HepG2 (cell line): ENCODE data around the gene CD84. TPM values are rescaled to one million over a fixed set of nuclear protein-coding genes. Genes with fewer than 3 reads are reported as not detected.

Experiments
- ATAC-seq: fragments of 200-7000 bp; cut with Tn5 transposase; 3 replicates; pipeline ENCODE4 v1.9.1; 2020; ENCODE audit warnings: mild to moderate bottlenecking, moderate library complexity
- BruUV-seq: library from RNA; stranded (reverse); fragments of 400-500 nt; replicated peaks from 2 replicates; lab custom pipeline; 2021; lab: Mats Ljungman, UMichigan
- CTCF ChIA-PET: fragments of 300-600 bp; formaldehyde crosslinking; extraction: SDS; loops from one replicate; lab custom pipeline; 2021; ENCODE audit warnings: low total read pairs, inconsistent platforms, low intra/inter-chr PET ratio; lab: Yijun Ruan, JAX
- POLR2A ChIA-PET: fragments of 350-600 bp; sonication (Branson Sonifier 250); formaldehyde crosslinking; loops from one replicate; lab custom pipeline; 2020; ENCODE audit warnings: antibody characterized with exemption, inconsistent platforms; lab: Yijun Ruan, JAX
- DNase-seq: peaks from one replicate; pipeline ENCODE4 v3.0.0-alpha.2; 2015; ENCODE audit warnings: low spot score
- FAIRE-seq: peaks from 3 replicates; lab custom pipeline; 2011; peaks lifted over from hg19 to GRCh38; lab: Jason Lieb, UNC
- H2AFZ ChIP-seq: one replicate; pipeline ENCODE4 v1.6.1; 2011; ENCODE audit warnings: low read length, inconsistent platforms
- H3K27ac ChIP-seq: fragments of 300-600 bp; 3 replicates; pipeline ENCODE4 v1.8.0; 2011; ENCODE audit warnings: mixed run types, mild to moderate bottlenecking, mixed read lengths, low read length, inconsistent platforms; ENCODE audit not compliant: insufficient read depth; ENCODE audit errors: extremely low read length
- H3K27me3 ChIP-seq, 2 experiments: fragments of 200-600 bp in 1 of 2; 2 replicates in 1 of 2; 3 replicates in 1 of 2; pipeline versions ENCODE4 v1.6.0 to v1.8.0; 2011; ENCODE audit warnings: low read length in 2 of 2, mild to moderate bottlenecking in 2 of 2, moderate library complexity in 2 of 2, inconsistent platforms in 1 of 2; ENCODE audit not compliant: insufficient read depth in 2 of 2, control insufficient read depth in 1 of 2
- H3K36me3 ChIP-seq, 2 experiments: fragments of 200-600 bp in 1 of 2; replicated peaks in 1 of 2; 2 replicates in 1 of 2; 3 replicates in 1 of 2; pipeline versions ENCODE4 v1.5.1 to v1.8.0; 2011; ENCODE audit warnings: low read length in 2 of 2, inconsistent platforms in 1 of 2; ENCODE audit not compliant: insufficient read depth in 2 of 2, control insufficient read depth in 1 of 2
- H3K4me1 ChIP-seq: 2 replicates; pipeline ENCODE4 v1.5.1; 2012; ENCODE audit warnings: low read length, inconsistent platforms; ENCODE audit not compliant: insufficient read depth
- H3K4me2 ChIP-seq: 2 replicates; pipeline ENCODE4 v1.6.0; 2011; ENCODE audit warnings: low read depth, low read length, inconsistent platforms
- H3K4me3 ChIP-seq, 3 experiments: fragments of 200-600 bp in 1 of 3; sonication (generic), shearing (Covaris generic) in 1 of 3; replicated peaks in 1 of 3; 2 replicates each; pipeline ENCODE4 v1.5.1; 2011 to 2016; ENCODE audit warnings: low read length in 3 of 3, inconsistent platforms in 2 of 3, low read depth in 2 of 3, mild to moderate bottlenecking in 2 of 3, control low read depth in 1 of 3, mixed read lengths in 1 of 3; ENCODE audit not compliant: insufficient read depth in 1 of 3
- H3K79me2 ChIP-seq: one replicate; pipeline ENCODE4 v1.6.1; 2011; ENCODE audit warnings: low read length, inconsistent platforms; ENCODE audit not compliant: insufficient read depth
- H3K9ac ChIP-seq: 2 replicates; pipeline ENCODE4 v1.6.0; 2011; ENCODE audit warnings: mild to moderate bottlenecking, low read depth, low read length, inconsistent platforms; ENCODE audit not compliant: insufficient read depth
- H3K9me3 ChIP-seq: 2 replicates; pipeline ENCODE4 v1.5.1; 2012; ENCODE audit warnings: mild to moderate bottlenecking, low read length
- H4K20me1 ChIP-seq: 2 replicates; pipeline ENCODE4 v1.6.0; 2011; ENCODE audit warnings: inconsistent platforms, mild to moderate bottlenecking, low read length, moderate library complexity; ENCODE audit not compliant: insufficient read depth
- ARNT2 ChIP-seq: sonication (generic); formaldehyde crosslinking; IDR thresholded peaks from 2 replicates; pipeline ENCODE4 v1.8.0; 2022; ENCODE audit warnings: mild to moderate bottlenecking, low read depth, missing genetic modification reagents, moderate library complexity
- ETS1 ChIP-seq: sonication (generic); formaldehyde crosslinking; IDR thresholded peaks from 2 replicates; pipeline ENCODE4 v1.4.0; 2020; ENCODE audit warnings: missing genetic modification reagents
- HNF1A ChIP-seq, 2 experiments: sonication (generic) in 1 of 2; formaldehyde crosslinking in 1 of 2; IDR thresholded peaks; 2 replicates each; pipeline versions ENCODE4 v1.4.0 to v1.6.1; 2016 to 2020; ENCODE audit warnings: borderline replicate concordance in 1 of 2, low read depth in 1 of 2, mild to moderate bottlenecking in 1 of 2, missing genetic modification reagents in 1 of 2
- ZNF34 ChIP-seq: sonication (generic); formaldehyde crosslinking; IDR thresholded peaks from 2 replicates; pipeline ENCODE4 v1.4.0; 2020; ENCODE audit warnings: mild to moderate bottlenecking, missing genetic modification reagents, borderline replicate concordance
- ZNF768 ChIP-seq: sonication (generic); formaldehyde crosslinking; IDR thresholded peaks from 2 replicates; pipeline ENCODE4 v1.4.0; 2020; ENCODE audit warnings: missing genetic modification reagents
- WGBS: methylation state at CpG from one replicate; pipeline ENCODE4 v1.1.6; 2017; ENCODE audit warnings: low lambda C conversion rate; 5-methylcytosine and 5-hydroxymethylcytosine counted together
- in situ Hi-C: cut with HindIII; loops from 2 replicates; pipeline ENCODE4 v1.10.0; 2017; ENCODE audit warnings: low pct_unique_long_range_greater_than_20kb; ENCODE audit not compliant: extremely low pct_ligation_motif_present
- intact Hi-C: fragments of 100-400 bp; cut with micrococcal nuclease; formaldehyde crosslinking; loops from one replicate; pipeline ENCODE4 v1.10.0; 2022; ENCODE audit not compliant: unreplicated experiment
- polyA plus RNA-seq, 8 experiments: library from polyadenylated mRNA; depleted of rRNA in 3 of 8; stranded (reverse) in 7 of 8; unstranded in 1 of 8; fragments of >200 nt; fragmentation: Illumina TruSeq in 4 of 8; extraction: Trizol in 4 of 8; gene quantifications; 2 replicates each; pipeline versions ENCODE4 v1.2.1 to v1.2.3, GENCODE V29; 2011 to 2016; ENCODE audit warnings: low read depth in 4 of 8, missing spikeins in 1 of 8, mixed read lengths in 1 of 8; ENCODE audit not compliant: insufficient read depth in 1 of 8
- total RNA-seq, 5 experiments: library from RNA; depleted of rRNA; stranded (reverse); fragments of >200 nt; fragmentation: Illumina TruSeq; extraction: Trizol; gene quantifications; 2 replicates each; pipeline ENCODE4 v1.2.3, GENCODE V29; 2016; ENCODE audit warnings: low read depth in 1 of 5

CD84 gene
- total and polyA plus RNA-seq, 2 of the 13 experiments (the other 11 are each of a cell fraction or from before 2014, with no cell fraction given): not detected

- WGBS: 15% methylated on average over 2 of the region's 2 CpGs
- no peaks in the 10 kb centered on the region for H3K36me3 ChIP-seq
- H3K4me2 ChIP-seq: no peak overlapping the region
- no peak overlapping the region for H3K4me3 ChIP-seq
- BruUV-seq: no TSS peak
- ChIA-PET POLR2A (no interaction called here), CTCF (no interaction called here)
- H3K9me3 ChIP-seq: peaks cover 10% of the 10 kb centered on the region
- no peak overlapping the region for H3K9ac ChIP-seq
- H3K27me3 ChIP-seq: no peaks in the 10 kb centered on the region
- no peaks in the 10 kb centered on the region for H3K79me2 ChIP-seq
- ATAC-seq (no peak), FAIRE-seq (no peak), DNase-seq (no peak)
- intact Hi-C loops (no loop called here), in situ Hi-C loops (no loop called here)
- H3K27ac ChIP-seq: no peak overlapping the region
- TF ChIP-seq ETS1 (CRISPR knock-in tag) (no peak), ZNF768 (CRISPR knock-in tag) (no peak), ZNF34 (CRISPR knock-in tag) (no peak), ARNT2 (CRISPR knock-in tag) (no peak), HNF1A (IDR thresholded peaks at IDR 0.05; ENCODE audit: low read depth) (no peak), HNF1A (CRISPR knock-in tag; IDR thresholded peaks at IDR 0.05; ENCODE audit: borderline replicate concordance) (no peak)
- no peaks in the 10 kb centered on the region for H4K20me1 ChIP-seq
- no peaks in the 10 kb centered on the region for H3K4me1 ChIP-seq
- H2AFZ ChIP-seq: no peak overlapping the region
Observed at GRCh38 chr1:160597705-160598104, 18.4 kb upstream of the CD84 start.
